Measurements from ENCODE around the gene HMGXB4.

The HMGXB4 gene

GRCh38 chr22:35301372-35301874, 44.1 kb downstream of the HMGXB4 start:
- DNase-seq (ENCODE audit: low read depth): no peak
- no peak overlapping the region for H3K4me3 ChIP-seq (ENCODE audit: low read depth, low read length)

GRCh38 chr22:35303029-35303624, 45.8 kb downstream of the HMGXB4 start:
- no peak for TF ChIP-seq CTCF (IDR thresholded peaks at IDR 0.05; ENCODE audit: low read depth, low read length, missing control alignments)
- H3K4me3 ChIP-seq (ENCODE audit: low read depth, low read length): no peak overlapping the region
- DNase-seq (ENCODE audit: low read depth): no peak

More at GRCh38 chr22:35301372-35301874, 44.1 kb downstream of the HMGXB4 start:
- TF ChIP-seq CTCF (IDR thresholded peaks at IDR 0.05; ENCODE audit: low read depth, low read length, missing control alignments): no peak

GRCh38 chr22:35305525-35306070, 48.3 kb downstream of the HMGXB4 start:
- no peak overlapping the region for H3K4me3 ChIP-seq (ENCODE audit: low read depth, low read length)
- DNase-seq (ENCODE audit: low read depth): no peak
- no peak for TF ChIP-seq CTCF (IDR thresholded peaks at IDR 0.05; ENCODE audit: low read depth, low read length, missing control alignments)

GRCh38 chr22:35306350-35306967, 49.2 kb downstream of the HMGXB4 start:
- no peak for DNase-seq (ENCODE audit: low read depth)
- no peak for TF ChIP-seq CTCF (IDR thresholded peaks at IDR 0.05; ENCODE audit: low read depth, low read length, missing control alignments)
- H3K4me3 ChIP-seq (ENCODE audit: low read depth, low read length): no peak overlapping the region

GRCh38 chr22:35307372-35307771, 50.1 kb downstream of the HMGXB4 start:
- no peak for DNase-seq (ENCODE audit: low read depth)
- H3K4me3 ChIP-seq (ENCODE audit: low read depth, low read length): no peak overlapping the region
- no peak for TF ChIP-seq CTCF (IDR thresholded peaks at IDR 0.05; ENCODE audit: low read depth, low read length, missing control alignments)

GRCh38 chr22:35307892-35308291, 50.6 kb downstream of the HMGXB4 start:
- H3K4me3 ChIP-seq (ENCODE audit: low read depth, low read length): no peak overlapping the region
- DNase-seq (ENCODE audit: low read depth): no peak
- no peak for TF ChIP-seq CTCF (IDR thresholded peaks at IDR 0.05; ENCODE audit: low read depth, low read length, missing control alignments)

All from GM12864 (cell line).